ENCODE data around the gene KDM6A.
A peak's percentile ranks its signal among the peaks of the same experiment; 100 is the strongest.
"Not testable (repeated sequence)": the region's sequence is repeated elsewhere in the genome, so short reads cannot be mapped to it uniquely, and the experiment has no call there.

The KDM6A gene

GRCh38 chrX:44890247-44890646, 17.3 kb downstream of the KDM6A start:
- no peak for DNase-seq (ENCODE audit: low read depth)

DNA sequence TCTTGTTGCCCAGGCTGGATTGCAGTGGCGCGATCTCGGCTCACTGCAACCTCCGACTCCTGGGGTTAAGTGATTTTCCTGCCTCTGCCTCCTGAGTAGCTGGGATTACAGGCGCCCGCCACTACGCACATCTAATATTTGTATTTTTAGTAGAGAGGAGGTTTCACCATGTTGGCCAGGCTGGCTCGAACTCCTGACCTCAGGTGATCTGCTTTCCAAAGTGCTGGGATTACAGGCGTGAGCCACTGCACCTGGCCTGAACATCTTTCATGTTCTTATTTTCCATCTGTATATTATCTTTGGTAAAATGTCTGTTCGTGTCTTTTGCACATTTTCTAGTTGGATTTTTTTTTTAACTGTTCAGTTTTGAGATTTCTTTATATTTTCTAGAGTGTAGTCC, 17.7 kb downstream of the KDM6A start:
- DNase-seq (ENCODE audit: low read depth) = not testable (repeated sequence)

DNA sequence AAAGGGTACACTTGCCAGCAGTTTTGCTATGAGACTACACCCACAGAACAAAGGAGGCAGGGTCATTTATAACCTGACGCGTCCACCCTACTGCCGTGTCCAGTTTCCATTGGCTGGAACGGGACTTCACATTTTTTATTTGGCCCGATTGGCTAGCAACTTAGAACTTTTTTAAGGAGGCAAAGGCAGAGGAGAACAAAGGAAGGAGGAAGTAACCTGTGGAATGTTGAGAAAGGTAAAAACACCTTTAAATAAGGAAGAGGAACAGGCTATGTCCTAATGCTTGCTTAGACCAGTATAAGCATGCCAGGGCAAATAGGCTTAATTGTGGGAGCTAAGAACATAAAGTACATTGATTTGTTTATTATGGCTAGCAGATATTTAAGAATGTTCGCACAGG, 18.7 kb downstream of the KDM6A start:
- DNase-seq (ENCODE audit: low read depth) = no peak

DNA sequence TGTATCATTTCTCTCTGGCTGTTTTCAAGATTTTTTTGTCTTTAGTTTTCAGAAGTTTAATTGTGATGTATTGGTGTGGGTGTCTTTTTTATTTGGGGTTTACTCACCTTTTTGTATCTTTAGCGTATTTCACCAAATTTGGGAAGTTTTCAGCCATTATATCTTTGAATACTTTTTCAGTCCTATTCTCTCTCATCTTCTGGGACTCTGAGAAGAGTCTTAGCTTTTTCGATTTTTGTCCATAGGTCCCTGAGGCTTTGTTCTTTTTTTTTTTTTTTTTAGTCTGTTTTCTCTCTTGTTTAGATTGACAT, 23.8 kb downstream of the KDM6A start:
- DNase-seq (ENCODE audit: low read depth) = no peak

GRCh38 chrX:44897539-44897938, 24.6 kb downstream of the KDM6A start:
- DNase-seq (ENCODE audit: low read depth) = no peak

GRCh38 chrX:44898411-44899221, 25.6 kb downstream of the KDM6A start:
- DNase-seq (ENCODE audit: low read depth) = peak; percentile 30

GRCh38 chrX:44899946-44900345, 27.0 kb downstream of the KDM6A start:
- DNase-seq (ENCODE audit: low read depth) = no peak

- DNase-seq (ENCODE audit: low read depth) = no peak
Observed at GRCh38 chrX:44903107-44903506, 30.1 kb downstream of the KDM6A start.

GRCh38 chrX:44903830-44904530, 31.0 kb downstream of the KDM6A start:
- DNase-seq (ENCODE audit: low read depth) = no peak

DNA sequence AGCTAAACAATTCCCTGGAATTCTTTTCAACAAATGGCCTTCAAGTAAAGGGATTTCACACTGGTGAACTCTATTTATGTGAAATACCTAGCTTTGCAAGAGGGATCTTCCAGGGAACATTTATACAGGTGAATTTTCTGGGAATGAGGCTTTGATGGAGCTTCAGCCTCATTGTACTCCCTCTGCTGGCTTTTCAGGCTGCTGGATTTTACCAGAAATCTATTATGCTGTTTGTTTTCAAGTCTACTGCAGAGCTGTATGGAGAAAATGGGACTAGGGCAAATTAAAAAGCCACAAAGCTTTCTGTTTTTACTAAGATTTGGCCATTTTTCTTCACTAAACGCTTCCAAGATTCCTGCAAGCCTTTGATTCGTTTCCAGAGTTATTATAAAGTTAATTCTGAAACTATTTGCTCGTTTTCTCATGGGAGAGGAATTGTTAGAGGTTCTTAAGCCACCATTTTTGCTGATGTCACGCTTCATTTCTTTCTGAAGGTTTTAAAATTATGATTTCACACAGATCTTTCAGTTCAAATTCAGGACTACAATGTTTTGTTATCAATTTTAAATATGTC, 31.6 kb downstream of the KDM6A start:
- DNase-seq (ENCODE audit: low read depth) = no peak

- no peak for DNase-seq (ENCODE audit: low read depth)
Observed at GRCh38 chrX:44906041-44906440, 33.1 kb downstream of the KDM6A start.

- no peak for DNase-seq (ENCODE audit: low read depth)
Observed at GRCh38 chrX:44906542-44906941, 33.6 kb downstream of the KDM6A start.

DNA sequence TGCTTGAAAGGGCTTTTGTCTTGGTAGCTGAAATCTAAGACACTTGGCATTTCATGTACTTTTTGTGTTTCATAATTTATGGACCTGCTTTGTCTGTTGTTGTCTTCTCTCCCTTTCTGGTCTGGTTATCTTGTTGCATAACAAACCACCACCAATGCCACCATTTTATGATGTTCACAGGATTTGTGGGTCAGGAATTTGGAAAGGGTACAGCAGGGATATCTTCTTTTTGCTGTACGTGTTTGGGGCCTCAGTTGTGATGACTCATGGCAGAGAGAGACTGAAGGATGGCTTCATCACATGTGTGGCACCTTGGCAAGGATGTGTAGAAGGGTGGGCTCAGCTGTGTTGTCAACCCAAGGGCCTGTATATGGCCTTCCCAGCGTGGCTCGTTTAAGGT, 35.2 kb downstream of the KDM6A start:
- DNase-seq (ENCODE audit: low read depth) = no peak

DNA sequence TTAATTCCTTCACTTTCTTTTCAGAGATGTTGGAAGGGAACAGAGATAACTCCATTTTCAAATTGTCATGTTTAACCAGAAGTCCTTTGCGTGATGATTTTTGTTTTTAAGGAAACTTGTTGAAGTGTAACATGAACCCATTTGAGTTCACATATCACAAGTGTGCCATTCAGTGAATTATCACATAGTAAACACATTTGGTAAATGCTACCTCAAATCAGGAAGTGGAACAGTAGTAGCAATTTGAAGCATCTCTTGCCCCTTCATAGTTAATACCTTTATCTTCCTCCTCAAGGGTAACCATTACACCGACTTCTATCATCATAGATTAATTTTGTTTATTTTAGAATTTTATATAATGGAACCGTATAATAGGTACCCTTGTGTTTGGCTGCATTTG, 35.8 kb downstream of the KDM6A start:
- no peak for DNase-seq (ENCODE audit: low read depth)

- not testable (repeated sequence) for DNase-seq (ENCODE audit: low read depth)
Observed at GRCh38 chrX:44910508-44910907, 37.5 kb downstream of the KDM6A start.

DNA sequence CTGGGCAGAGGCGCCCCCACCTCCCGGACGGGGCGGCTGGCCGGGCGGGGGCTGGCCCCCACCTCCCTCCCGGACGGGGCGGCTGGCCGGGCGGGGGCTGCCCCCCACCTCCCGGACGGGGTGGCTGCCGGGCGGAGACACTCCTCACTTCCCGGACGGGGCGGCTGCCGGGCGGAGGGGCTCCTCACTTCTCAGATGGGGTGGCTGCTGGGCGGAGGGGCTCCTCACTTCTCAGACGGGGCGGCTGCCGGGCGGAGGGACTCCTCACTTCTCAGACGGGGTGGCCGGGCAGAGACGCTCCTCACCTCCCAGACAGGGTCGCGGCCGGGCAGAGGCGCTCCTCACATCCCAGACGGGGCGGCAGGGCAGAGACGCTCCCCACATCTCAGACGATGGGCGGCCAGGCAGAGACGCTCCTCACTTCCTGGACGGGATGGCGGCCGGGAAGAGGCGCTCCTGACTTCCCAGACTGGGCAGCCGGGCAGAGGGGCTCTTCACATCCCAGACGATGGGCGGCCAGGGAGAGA, 38.1 kb downstream of the KDM6A start:
- not testable (repeated sequence) for DNase-seq (ENCODE audit: low read depth)

DNA sequence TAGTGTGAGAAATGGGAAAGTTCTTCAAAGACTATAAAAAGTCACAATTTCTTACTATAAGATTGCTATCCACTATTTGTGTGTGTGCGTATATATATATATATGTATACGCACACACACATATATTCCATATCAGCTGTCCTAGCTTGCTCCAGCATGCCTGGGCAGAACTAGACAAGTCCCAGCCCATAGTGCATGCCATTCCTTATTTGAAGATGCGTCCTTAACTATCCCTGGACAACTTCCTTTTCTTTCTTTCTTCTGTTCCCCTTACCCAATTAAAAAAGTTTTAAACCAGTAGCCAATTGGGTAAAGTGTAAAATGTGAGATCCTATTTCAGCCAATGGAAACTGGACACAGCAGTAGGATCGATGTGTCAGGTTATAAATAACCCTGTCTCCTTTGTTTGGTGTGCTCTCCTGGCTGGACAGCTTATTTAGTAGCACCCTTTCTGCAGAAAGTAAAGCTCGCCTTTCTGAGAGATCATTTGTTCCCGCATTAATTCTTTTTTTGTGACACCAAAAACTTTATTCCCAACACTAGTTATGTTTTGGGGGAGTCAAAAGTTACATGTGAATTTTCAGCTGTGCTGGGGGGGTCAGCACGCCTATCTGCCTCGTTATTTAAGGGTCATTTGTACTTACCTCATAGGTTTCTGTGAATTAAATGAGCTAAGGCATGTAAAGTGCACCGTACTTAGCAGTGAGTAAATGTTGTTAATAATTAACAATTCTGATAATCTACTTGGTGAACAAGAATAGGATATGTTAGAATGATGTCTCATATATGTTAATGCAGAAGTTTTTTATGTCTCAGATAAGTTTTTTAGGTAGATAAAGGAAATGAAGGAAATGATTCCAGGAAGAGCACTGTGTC, 40.9 kb downstream of the KDM6A start:
- no peak for DNase-seq (ENCODE audit: low read depth)

DNA sequence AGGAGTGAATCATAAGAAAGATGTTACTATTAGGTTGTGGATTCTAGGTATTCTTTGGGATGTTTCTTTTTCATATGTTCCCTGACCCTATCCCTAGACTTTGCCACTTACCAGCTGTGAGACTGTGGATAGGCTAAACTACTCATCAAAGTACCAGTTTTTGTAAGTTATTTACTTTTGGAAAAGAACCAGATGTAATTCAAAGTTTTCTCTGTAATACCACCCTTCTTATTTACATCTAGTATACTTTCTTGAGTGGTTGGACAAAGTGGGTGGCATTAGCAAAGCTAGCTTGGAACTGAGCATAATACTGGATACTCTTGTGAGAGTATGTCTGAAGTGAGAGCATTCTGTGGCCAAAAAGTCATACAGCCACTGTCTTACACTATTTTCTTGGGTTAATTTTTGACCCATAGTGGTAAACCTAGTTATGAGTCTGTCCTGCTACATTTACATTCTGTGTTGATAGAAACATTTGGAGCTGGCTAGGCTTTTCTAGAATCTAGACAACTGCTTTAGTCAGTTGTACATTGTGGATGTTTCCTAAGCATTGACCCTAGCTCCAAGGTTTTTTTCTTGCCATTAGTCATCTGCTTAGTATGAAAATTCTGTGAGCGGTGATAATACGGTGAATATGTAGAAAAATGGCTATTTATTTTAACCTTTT, 41.7 kb downstream of the KDM6A start:
- no peak for DNase-seq (ENCODE audit: low read depth)

- DNase-seq (ENCODE audit: low read depth) = peak; percentile 56
Observed at GRCh38 chrX:44915361-44915868, 42.4 kb downstream of the KDM6A start.

GRCh38 chrX:44918722-44919121, 45.7 kb downstream of the KDM6A start:
- no peak for DNase-seq (ENCODE audit: low read depth)

DNA sequence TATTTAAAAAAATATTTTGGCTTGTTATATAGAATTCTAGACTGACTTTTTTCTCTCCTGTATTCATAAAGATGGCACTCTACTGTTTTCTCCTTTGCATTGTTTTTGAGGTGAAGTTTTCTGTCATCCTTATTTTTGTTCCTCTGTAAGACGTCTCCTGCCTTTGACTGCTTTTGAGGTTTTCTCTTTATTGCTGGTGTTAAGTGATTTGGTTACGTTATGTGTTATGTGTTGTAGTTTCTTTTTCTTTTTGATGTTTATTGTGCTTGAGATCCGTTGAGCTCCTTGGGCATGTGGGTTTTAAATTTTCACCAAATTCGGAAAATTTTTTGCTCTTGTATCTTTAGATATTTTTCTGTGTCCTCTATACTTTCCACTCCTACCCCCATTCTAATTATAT, 50.0 kb downstream of the KDM6A start:
- no peak for DNase-seq (ENCODE audit: low read depth)

Measured in CMK (cell line).